NOMO-1 treated with DMSO at 0.1 percent for 48 hours (cell line): ENCODE data around the gene NOTCH1.

Experiments
- DNase-seq: peaks from one replicate; lab custom pipeline; 2025; ENCODE audit not compliant: unreplicated experiment; lab: John Stamatoyannopoulos, UW

The NOTCH1 gene

GRCh38 chr9:136518623-136519022, 27.2 kb downstream of the NOTCH1 start:
- no peak for DNase-seq

- no peak for DNase-seq
Measured at GRCh38 chr9:136517950-136518349, 27.9 kb downstream of the NOTCH1 start.

GRCh38 chr9:136517012-136517743, 28.7 kb downstream of the NOTCH1 start:
- DNase-seq: no peak

- DNase-seq: no peak
Measured at GRCh38 chr9:136516191-136516654, 29.6 kb downstream of the NOTCH1 start.

GRCh38 chr9:136515276-136515675, 30.6 kb downstream of the NOTCH1 start:
- no peak for DNase-seq

- no peak for DNase-seq
Measured at GRCh38 chr9:136514022-136514714, 31.7 kb downstream of the NOTCH1 start.

GRCh38 chr9:136513191-136513590, 32.7 kb downstream of the NOTCH1 start:
- no peak for DNase-seq

- no peak for DNase-seq
Measured at GRCh38 chr9:136512651-136513071, 33.2 kb downstream of the NOTCH1 start.

- no peak for DNase-seq
Measured at GRCh38 chr9:136511670-136512592, 33.9 kb downstream of the NOTCH1 start.

GRCh38 chr9:136511144-136511669, 34.6 kb downstream of the NOTCH1 start:
- DNase-seq: no peak

GRCh38 chr9:136510561-136510960, 35.3 kb downstream of the NOTCH1 start:
- no peak for DNase-seq

- no peak for DNase-seq
Measured at GRCh38 chr9:136509549-136509948, 36.3 kb downstream of the NOTCH1 start.

- DNase-seq: no peak
Measured at GRCh38 chr9:136508729-136509500, 36.9 kb downstream of the NOTCH1 start.

GRCh38 chr9:136507992-136508375, 37.9 kb downstream of the NOTCH1 start:
- DNase-seq: no peak

- DNase-seq: no peak
Measured at GRCh38 chr9:136507221-136507991, 38.4 kb downstream of the NOTCH1 start.

- DNase-seq: no peak
Measured at GRCh38 chr9:136506425-136506824, 39.4 kb downstream of the NOTCH1 start.

- DNase-seq: no peak
Measured at GRCh38 chr9:136505406-136506403, 40.1 kb downstream of the NOTCH1 start.
